ENCODE measurements around the gene MKKS. TPM values are rescaled to one million over a fixed set of nuclear protein-coding genes. Genes with fewer than 3 reads are reported as not detected.

MKKS gene
- total and polyA plus RNA-seq, 2 of the 13 experiments (the other 11 are each of a cell fraction or from before 2014, with no cell fraction given) = 26.7 to 34.5 TPM

DNA sequence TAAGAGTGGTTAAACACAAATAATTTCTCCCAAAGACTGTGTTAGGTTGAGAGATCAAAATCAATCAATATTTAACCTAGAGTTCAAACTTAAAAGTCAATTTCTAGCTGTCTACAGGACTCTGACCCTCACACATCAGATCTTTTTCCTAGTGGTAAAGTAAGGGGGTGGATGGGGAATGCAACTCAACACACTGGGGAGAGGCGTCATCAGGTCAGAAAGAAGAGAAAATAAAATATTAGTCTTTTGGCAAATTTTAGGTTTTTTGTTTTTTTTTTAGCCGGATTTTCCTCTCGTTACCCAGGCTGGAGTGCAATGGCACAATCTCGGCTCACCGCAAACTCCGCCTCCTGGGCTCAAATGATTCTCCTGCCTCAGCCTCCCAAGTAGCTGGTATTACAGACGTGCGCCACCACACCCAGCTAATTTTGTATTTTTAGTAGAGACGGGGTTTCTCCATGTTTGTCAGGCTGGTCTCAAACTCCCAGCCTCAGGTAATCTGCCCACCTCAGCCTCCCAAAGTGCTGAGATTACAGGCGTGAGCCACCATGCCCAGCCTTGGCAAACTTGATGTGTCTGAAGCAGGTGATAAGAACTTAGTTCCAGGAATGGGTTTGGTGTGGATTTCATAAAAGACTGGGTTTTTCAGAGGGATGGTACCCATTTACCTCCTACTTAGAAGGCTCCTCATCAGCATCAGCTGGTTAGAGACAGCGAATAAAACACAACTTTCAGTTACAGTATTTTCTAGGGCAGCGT is 65.9 kb downstream of the MKKS start (continued):
- TF ChIP-seq, protein P1, sequence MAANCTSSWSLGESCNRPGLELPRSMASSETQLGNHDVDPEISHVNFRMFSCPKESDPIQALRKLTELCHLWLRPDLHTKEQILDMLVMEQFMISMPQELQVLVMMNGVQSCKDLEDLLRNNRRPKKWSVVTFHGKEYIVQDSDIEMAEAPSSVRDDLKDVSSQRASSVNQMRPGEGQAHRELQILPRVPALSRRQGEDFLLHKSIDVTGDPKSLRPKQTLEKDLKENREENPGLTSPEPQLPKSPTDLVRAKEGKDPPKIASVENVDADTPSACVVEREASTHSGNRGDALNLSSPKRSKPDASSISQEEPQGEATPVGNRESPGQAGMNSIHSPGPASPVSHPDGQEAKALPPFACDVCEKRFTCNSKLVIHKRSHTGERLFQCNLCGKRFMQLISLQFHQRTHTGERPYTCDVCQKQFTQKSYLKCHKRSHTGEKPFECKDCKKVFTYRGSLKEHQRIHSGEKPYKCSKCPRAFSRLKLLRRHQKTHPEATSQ (CRISPR knock-in tag; IDR thresholded peaks at IDR 0.05; ENCODE audit: borderline replicate concordance) = peak; percentile 77; the same call in 1 of the 2 replicates
- TF ChIP-seq HMGA1 (CRISPR knock-in tag; conservative IDR thresholded peaks at IDR 0.05) = no peak
- no peak for TF ChIP-seq ZNF33B (CRISPR knock-in tag; IDR thresholded peaks at IDR 0.05)
- TF ChIP-seq GATAD2A (CRISPR knock-in tag; IDR thresholded peaks at IDR 0.05) = peak; percentile 98
- TF ChIP-seq STAG1 (CRISPR knock-in tag; IDR thresholded peaks at IDR 0.05) = peak; percentile 9
- TF ChIP-seq SP4 (CRISPR knock-in tag; IDR thresholded peaks at IDR 0.05) = no peak; the same call in 1 of the 2 replicates
- TF ChIP-seq DDIT3 (CRISPR knock-in tag; IDR thresholded peaks at IDR 0.05) = no peak
- no peak for TF ChIP-seq DBP (CRISPR knock-in tag; IDR thresholded peaks at IDR 0.05; ENCODE audit: not compliant biosample characterization)
- no peak for TF ChIP-seq ZNF335 (CRISPR knock-in tag; IDR thresholded peaks at IDR 0.05)
- peak; percentile 56; the same call in 1 of the 2 replicates for TF ChIP-seq KDM5B (CRISPR knock-in tag; IDR thresholded peaks at IDR 0.05; ENCODE audit: borderline replicate concordance)
- TF ChIP-seq, protein P2, sequence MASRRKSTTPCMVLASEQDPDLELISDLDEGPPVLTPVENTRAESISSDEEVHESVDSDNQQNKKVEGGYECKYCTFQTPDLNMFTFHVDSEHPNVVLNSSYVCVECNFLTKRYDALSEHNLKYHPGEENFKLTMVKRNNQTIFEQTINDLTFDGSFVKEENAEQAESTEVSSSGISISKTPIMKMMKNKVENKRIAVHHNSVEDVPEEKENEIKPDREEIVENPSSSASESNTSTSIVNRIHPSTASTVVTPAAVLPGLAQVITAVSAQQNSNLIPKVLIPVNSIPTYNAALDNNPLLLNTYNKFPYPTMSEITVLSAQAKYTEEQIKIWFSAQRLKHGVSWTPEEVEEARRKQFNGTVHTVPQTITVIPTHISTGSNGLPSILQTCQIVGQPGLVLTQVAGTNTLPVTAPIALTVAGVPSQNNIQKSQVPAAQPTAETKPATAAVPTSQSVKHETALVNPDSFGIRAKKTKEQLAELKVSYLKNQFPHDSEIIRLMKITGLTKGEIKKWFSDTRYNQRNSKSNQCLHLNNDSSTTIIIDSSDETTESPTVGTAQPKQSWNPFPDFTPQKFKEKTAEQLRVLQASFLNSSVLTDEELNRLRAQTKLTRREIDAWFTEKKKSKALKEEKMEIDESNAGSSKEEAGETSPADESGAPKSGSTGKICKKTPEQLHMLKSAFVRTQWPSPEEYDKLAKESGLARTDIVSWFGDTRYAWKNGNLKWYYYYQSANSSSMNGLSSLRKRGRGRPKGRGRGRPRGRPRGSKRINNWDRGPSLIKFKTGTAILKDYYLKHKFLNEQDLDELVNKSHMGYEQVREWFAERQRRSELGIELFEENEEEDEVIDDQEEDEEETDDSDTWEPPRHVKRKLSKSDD (CRISPR knock-in tag; IDR thresholded peaks at IDR 0.05; ENCODE audit: low read depth) = no peak
- no peak for TF ChIP-seq CHD4 (IDR thresholded peaks at IDR 0.05; ENCODE audit: borderline replicate concordance, low read length)
- peak; percentile 52 for TF ChIP-seq FOSL2 (CRISPR knock-in tag; IDR thresholded peaks at IDR 0.05)
- TF ChIP-seq ZNF3 (CRISPR knock-in tag; IDR thresholded peaks at IDR 0.05) = 0 out of 2 replicates have a peak, but pooled peaks have one; percentile 19
- TF ChIP-seq, protein P3, sequence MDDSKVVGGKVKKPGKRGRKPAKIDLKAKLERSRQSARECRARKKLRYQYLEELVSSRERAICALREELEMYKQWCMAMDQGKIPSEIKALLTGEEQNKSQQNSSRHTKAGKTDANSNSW (CRISPR knock-in tag; IDR thresholded peaks at IDR 0.05; ENCODE audit: borderline replicate concordance) = no peak
- TF ChIP-seq ZNF607 (CRISPR knock-in tag; IDR thresholded peaks at IDR 0.05; ENCODE audit: borderline replicate concordance) = no peak; the same call in 1 of the 2 replicates
- peak; percentile 26; the same call in 1 of the 2 replicates for TF ChIP-seq RFXANK (CRISPR knock-in tag; IDR thresholded peaks at IDR 0.05)
- TF ChIP-seq TOPORS (CRISPR knock-in tag; IDR thresholded peaks at IDR 0.05) = peak; percentile 28
- TF ChIP-seq, protein P4, sequence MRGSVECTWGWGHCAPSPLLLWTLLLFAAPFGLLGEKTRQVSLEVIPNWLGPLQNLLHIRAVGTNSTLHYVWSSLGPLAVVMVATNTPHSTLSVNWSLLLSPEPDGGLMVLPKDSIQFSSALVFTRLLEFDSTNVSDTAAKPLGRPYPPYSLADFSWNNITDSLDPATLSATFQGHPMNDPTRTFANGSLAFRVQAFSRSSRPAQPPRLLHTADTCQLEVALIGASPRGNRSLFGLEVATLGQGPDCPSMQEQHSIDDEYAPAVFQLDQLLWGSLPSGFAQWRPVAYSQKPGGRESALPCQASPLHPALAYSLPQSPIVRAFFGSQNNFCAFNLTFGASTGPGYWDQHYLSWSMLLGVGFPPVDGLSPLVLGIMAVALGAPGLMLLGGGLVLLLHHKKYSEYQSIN (CRISPR knock-in tag; IDR thresholded peaks at IDR 0.05; ENCODE audit: borderline replicate concordance) = no peak
- TF ChIP-seq GRHL1 (CRISPR knock-in tag; conservative IDR thresholded peaks at IDR 0.05) = no peak
- no peak for TF ChIP-seq JUN (CRISPR knock-in tag; IDR thresholded peaks at IDR 0.05)

All from HepG2 (cell line).